Suppressor macrophage treated with lipopolysaccharide for 1 hour (primary cell): ENCODE results near the gene CYB5A.
"Not testable (repeated sequence)": the region's sequence is repeated elsewhere in the genome, so short reads cannot be mapped to it uniquely, and the experiment has no call there.

ENCODE experiments used
- DNase-seq, 3 donors: peaks; one replicate each; pipeline ENCODE4 v3.0.0-alpha.2; 2020 to 2022

CYB5A gene

GRCh38 chr18:74291771-74292540 lies at the start of gene CYB5A:
CYB5A (minus strand) TSS chr18:74291963; CDS start chr18:74291875, 88 bp downstream.
- peak; percentile 98 for DNase-seq

- DNase-seq: no peak
Measured at GRCh38 chr18:74337912-74338309, 46.1 kb upstream of the CYB5A start.

- no peak for DNase-seq
Measured at GRCh38 chr18:74337155-74337911, 45.6 kb upstream of the CYB5A start.

- DNase-seq: no peak
Measured at GRCh38 chr18:74336656-74337055, 44.9 kb upstream of the CYB5A start.

GRCh38 chr18:74334242-74334893 lies 42.6 kb upstream of the CYB5A start:
- no peak for DNase-seq

- DNase-seq: no peak
Measured at GRCh38 chr18:74333091-74333490, 41.3 kb upstream of the CYB5A start.

- DNase-seq: peak in 1 of 3 donors; percentile 17
Measured at GRCh38 chr18:74331404-74331803, 39.6 kb upstream of the CYB5A start.

- DNase-seq: no peak
Measured at GRCh38 chr18:74329688-74330205, 38.0 kb upstream of the CYB5A start.

- DNase-seq: peak; percentile 17 to 35 (median 25)
Measured at GRCh38 chr18:74328206-74328605, 36.4 kb upstream of the CYB5A start.

- not testable (repeated sequence) for DNase-seq
Measured at GRCh38 chr18:74326791-74327190, 35.0 kb upstream of the CYB5A start.

- DNase-seq: no peak
Measured at GRCh38 chr18:74326231-74326630, 34.5 kb upstream of the CYB5A start.

- DNase-seq: no peak
Measured at GRCh38 chr18:74316257-74317170, 24.8 kb upstream of the CYB5A start.

GRCh38 chr18:74315464-74316256 lies 23.9 kb upstream of the CYB5A start, which contains the start of gene C18orf63:
C18orf63 (plus strand) TSS chr18:74315839; CDS start chr18:74317866, 2,027 bp downstream.
- DNase-seq: no peak

- DNase-seq: no peak
Measured at GRCh38 chr18:74314759-74315463, 23.1 kb upstream of the CYB5A start.

GRCh38 chr18:74311000-74311399 lies 19.2 kb upstream of the CYB5A start:
- DNase-seq: no peak

- DNase-seq: peak; percentile 34 to 59 (median 49)
Measured at GRCh38 chr18:74310411-74310810, 18.6 kb upstream of the CYB5A start.

- no peak for DNase-seq
Measured at GRCh38 chr18:74303936-74304335, 12.2 kb upstream of the CYB5A start.

GRCh38 chr18:74303306-74303705 lies 11.5 kb upstream of the CYB5A start:
- DNase-seq: no peak

GRCh38 chr18:74299746-74300145 lies 8.0 kb upstream of the CYB5A start:
- no peak for DNase-seq

- DNase-seq: no peak
Measured at GRCh38 chr18:74299162-74299561, 7.4 kb upstream of the CYB5A start.

- no peak for DNase-seq
Measured at GRCh38 chr18:74294526-74294925, 2.8 kb upstream of the CYB5A start.
